Measurements from ENCODE around the gene TNS2. TPM values are rescaled to one million over a fixed set of nuclear protein-coding genes. Genes with fewer than 3 reads are reported as not detected.
A peak's percentile ranks its signal among the peaks of the same experiment; 100 is the strongest.

TNS2 gene
- total and polyA plus RNA-seq, 10 of the 15 experiments (the other 5 are each of a cell fraction or from before 2014, with no cell fraction given), result 0.03 to 0.72 (median 0.16) TPM; not detected in 4

DNA sequence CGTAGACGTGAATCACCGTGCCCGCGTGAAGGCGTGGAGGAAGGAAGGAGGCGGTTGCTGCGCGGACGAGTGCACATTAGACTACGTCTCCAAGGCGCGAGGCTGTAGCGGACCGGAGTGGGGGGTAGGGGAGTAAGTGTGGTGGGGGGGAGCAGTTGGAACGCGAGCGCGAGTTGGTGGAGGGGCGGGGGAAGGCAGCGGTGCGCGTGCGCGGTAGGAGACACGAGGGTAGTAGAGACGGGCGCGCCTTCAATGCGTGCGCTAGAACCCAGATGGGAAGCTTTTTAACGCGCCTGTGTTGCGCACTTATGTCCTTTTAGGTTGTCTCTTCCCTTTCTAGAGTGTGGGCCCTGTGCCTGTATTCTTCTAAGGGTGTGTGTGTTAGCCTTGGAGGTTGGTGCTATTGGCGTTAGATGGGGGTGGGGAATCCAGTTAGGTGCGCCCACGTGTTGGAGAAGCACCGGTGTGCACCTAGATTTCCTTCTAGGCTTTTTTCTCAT, 43.0 kb upstream of the TNS2 start (continued):
- TF ChIP-seq, protein P1, sequence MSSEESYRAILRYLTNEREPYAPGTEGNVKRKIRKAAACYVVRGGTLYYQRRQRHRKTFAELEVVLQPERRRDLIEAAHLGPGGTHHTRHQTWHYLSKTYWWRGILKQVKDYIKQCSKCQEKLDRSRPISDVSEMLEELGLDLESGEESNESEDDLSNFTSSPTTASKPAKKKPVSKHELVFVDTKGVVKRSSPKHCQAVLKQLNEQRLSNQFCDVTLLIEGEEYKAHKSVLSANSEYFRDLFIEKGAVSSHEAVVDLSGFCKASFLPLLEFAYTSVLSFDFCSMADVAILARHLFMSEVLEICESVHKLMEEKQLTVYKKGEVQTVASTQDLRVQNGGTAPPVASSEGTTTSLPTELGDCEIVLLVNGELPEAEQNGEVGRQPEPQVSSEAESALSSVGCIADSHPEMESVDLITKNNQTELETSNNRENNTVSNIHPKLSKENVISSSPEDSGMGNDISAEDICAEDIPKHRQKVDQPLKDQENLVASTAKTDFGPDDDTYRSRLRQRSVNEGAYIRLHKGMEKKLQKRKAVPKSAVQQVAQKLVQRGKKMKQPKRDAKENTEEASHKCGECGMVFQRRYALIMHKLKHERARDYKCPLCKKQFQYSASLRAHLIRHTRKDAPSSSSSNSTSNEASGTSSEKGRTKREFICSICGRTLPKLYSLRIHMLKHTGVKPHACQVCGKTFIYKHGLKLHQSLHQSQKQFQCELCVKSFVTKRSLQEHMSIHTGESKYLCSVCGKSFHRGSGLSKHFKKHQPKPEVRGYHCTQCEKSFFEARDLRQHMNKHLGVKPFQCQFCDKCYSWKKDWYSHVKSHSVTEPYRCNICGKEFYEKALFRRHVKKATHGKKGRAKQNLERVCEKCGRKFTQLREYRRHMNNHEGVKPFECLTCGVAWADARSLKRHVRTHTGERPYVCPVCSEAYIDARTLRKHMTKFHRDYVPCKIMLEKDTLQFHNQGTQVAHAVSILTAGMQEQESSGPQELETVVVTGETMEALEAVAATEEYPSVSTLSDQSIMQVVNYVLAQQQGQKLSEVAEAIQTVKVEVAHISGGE (CRISPR knock-in tag; IDR thresholded peaks at IDR 0.05), result no peak
- TF ChIP-seq TARDBP (IDR thresholded peaks at IDR 0.05; ENCODE audit: borderline replicate concordance) (no peak), ZNF207 (IDR thresholded peaks at IDR 0.05; ENCODE audit: borderline replicate concordance) (0 out of 2 replicates have a peak, but pooled peaks have one; percentile 8), MXI1 (IDR thresholded peaks at IDR 0.05; ENCODE audit: low read depth, low read length) (peak; percentile 84; the same call in 1 of the 2 replicates), NRF1 (conservative IDR thresholded peaks at IDR 0.05; ENCODE audit: low read depth, low read length) (peak; percentile 31; the same call in 1 of the 2 replicates), EGR1 (IDR thresholded peaks at IDR 0.05; ENCODE audit: borderline replicate concordance in 1 of 2, low read depth in 2 of 2, low read length in 2 of 2) (peak in 1 of 2 experiments; percentile 38; a peak in 1 of 3 replicates), MTA2 (IDR thresholded peaks at IDR 0.05; ENCODE audit: low read depth) (0 out of 2 replicates have a peak, but pooled peaks have one; percentile 5), HDGF (IDR thresholded peaks at IDR 0.05) (peak; percentile 51; the same call in 1 of the 2 replicates), MYC (IDR thresholded peaks at IDR 0.05; ENCODE audit: insufficient read depth, insufficient read length, insufficient replicate concordance, low read length, severe bottlenecking) (peak; percentile 97), HDAC6 (IDR thresholded peaks at IDR 0.05; ENCODE audit: unreplicated experiment) (no peak), PAX8 (IDR thresholded peaks at IDR 0.05) (no peak)
- TF ChIP-seq, protein P2, sequence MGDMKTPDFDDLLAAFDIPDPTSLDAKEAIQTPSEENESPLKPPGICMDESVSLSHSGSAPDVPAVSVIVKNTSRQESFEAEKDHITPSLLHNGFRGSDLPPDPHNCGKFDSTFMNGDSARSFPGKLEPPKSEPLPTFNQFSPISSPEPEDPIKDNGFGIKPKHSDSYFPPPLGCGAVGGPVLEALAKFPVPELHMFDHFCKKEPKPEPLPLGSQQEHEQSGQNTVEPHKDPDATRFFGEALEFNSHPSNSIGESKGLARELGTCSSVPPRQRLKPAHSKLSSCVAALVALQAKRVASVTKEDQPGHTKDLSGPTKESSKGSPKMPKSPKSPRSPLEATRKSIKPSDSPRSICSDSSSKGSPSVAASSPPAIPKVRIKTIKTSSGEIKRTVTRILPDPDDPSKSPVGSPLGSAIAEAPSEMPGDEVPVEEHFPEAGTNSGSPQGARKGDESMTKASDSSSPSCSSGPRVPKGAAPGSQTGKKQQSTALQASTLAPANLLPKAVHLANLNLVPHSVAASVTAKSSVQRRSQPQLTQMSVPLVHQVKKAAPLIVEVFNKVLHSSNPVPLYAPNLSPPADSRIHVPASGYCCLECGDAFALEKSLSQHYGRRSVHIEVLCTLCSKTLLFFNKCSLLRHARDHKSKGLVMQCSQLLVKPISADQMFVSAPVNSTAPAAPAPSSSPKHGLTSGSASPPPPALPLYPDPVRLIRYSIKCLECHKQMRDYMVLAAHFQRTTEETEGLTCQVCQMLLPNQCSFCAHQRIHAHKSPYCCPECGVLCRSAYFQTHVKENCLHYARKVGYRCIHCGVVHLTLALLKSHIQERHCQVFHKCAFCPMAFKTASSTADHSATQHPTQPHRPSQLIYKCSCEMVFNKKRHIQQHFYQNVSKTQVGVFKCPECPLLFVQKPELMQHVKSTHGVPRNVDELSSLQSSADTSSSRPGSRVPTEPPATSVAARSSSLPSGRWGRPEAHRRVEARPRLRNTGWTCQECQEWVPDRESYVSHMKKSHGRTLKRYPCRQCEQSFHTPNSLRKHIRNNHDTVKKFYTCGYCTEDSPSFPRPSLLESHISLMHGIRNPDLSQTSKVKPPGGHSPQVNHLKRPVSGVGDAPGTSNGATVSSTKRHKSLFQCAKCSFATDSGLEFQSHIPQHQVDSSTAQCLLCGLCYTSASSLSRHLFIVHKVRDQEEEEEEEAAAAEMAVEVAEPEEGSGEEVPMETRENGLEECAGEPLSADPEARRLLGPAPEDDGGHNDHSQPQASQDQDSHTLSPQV (IDR thresholded peaks at IDR 0.05), result no peak
- TF ChIP-seq, protein P3, sequence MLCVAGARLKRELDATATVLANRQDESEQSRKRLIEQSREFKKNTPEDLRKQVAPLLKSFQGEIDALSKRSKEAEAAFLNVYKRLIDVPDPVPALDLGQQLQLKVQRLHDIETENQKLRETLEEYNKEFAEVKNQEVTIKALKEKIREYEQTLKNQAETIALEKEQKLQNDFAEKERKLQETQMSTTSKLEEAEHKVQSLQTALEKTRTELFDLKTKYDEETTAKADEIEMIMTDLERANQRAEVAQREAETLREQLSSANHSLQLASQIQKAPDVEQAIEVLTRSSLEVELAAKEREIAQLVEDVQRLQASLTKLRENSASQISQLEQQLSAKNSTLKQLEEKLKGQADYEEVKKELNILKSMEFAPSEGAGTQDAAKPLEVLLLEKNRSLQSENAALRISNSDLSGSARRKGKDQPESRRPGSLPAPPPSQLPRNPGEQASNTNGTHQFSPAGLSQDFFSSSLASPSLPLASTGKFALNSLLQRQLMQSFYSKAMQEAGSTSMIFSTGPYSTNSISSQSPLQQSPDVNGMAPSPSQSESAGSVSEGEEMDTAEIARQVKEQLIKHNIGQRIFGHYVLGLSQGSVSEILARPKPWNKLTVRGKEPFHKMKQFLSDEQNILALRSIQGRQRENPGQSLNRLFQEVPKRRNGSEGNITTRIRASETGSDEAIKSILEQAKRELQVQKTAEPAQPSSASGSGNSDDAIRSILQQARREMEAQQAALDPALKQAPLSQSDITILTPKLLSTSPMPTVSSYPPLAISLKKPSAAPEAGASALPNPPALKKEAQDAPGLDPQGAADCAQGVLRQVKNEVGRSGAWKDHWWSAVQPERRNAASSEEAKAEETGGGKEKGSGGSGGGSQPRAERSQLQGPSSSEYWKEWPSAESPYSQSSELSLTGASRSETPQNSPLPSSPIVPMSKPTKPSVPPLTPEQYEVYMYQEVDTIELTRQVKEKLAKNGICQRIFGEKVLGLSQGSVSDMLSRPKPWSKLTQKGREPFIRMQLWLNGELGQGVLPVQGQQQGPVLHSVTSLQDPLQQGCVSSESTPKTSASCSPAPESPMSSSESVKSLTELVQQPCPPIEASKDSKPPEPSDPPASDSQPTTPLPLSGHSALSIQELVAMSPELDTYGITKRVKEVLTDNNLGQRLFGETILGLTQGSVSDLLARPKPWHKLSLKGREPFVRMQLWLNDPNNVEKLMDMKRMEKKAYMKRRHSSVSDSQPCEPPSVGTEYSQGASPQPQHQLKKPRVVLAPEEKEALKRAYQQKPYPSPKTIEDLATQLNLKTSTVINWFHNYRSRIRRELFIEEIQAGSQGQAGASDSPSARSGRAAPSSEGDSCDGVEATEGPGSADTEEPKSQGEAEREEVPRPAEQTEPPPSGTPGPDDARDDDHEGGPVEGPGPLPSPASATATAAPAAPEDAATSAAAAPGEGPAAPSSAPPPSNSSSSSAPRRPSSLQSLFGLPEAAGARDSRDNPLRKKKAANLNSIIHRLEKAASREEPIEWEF (IDR thresholded peaks at IDR 0.05; ENCODE audit: insufficient replicate concordance, low read depth, low read length), result no peak
- TF ChIP-seq, protein P4, sequence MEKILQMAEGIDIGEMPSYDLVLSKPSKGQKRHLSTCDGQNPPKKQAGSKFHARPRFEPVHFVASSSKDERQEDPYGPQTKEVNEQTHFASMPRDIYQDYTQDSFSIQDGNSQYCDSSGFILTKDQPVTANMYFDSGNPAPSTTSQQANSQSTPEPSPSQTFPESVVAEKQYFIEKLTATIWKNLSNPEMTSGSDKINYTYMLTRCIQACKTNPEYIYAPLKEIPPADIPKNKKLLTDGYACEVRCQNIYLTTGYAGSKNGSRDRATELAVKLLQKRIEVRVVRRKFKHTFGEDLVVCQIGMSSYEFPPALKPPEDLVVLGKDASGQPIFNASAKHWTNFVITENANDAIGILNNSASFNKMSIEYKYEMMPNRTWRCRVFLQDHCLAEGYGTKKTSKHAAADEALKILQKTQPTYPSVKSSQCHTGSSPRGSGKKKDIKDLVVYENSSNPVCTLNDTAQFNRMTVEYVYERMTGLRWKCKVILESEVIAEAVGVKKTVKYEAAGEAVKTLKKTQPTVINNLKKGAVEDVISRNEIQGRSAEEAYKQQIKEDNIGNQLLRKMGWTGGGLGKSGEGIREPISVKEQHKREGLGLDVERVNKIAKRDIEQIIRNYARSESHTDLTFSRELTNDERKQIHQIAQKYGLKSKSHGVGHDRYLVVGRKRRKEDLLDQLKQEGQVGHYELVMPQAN (conservative IDR thresholded peaks at IDR 0.05), result peak; percentile 72

Measured in GM12878 (cell line).